Ishikawa (cell line): ENCODE results near the gene PTPRN2.

Experiments used
- CEBPB ChIP-seq: IDR thresholded peaks from 2 replicates; pipeline ENCODE4 v1.6.1; 2012
- EGR1 ChIP-seq: IDR thresholded peaks from 2 replicates; pipeline ENCODE4 v1.6.1; 2012
- EP300 ChIP-seq: IDR thresholded peaks from 2 replicates; pipeline ENCODE4 v1.6.1; 2012; ENCODE audit warnings: borderline replicate concordance
- FOXM1 ChIP-seq: IDR thresholded peaks from 2 replicates; pipeline ENCODE4 v1.6.1; 2012; ENCODE audit warnings: low read depth, borderline replicate concordance
- RAD21 ChIP-seq: IDR thresholded peaks from 2 replicates; pipeline ENCODE4 v1.6.1; 2012; ENCODE audit warnings: low read depth
- TCF12 ChIP-seq: IDR thresholded peaks from 2 replicates; pipeline ENCODE4 v1.6.1; 2012; ENCODE audit warnings: low read depth
- TF ChIP-seq, protein P1 (sequence below): IDR thresholded peaks from 2 replicates; pipeline ENCODE4 v1.6.1; 2012; ENCODE audit warnings: low read depth, mild to moderate bottlenecking

DNA sequence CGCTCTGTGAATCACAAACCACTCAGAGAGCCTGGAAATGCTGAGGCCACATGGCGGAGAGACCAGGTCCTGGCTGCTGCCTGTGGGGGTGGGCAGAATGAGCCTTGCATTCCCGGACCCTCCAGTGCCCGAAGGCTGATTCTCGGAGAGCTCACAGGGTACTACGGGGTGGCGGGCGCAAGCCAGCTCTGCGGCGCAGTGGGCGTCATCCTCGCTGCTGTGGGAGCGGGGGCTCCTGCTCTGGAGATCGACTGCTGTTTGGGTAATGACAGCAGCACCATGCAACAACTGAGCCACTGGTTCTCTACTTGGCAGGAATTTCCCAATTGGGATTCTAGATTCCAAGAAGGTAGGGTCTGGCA is 108.0 kb downstream of the PTPRN2 start:
- no peak for TF ChIP-seq EP300
- TF ChIP-seq EGR1 = no peak
- TF ChIP-seq RAD21 = no peak
- no peak for TF ChIP-seq CEBPB
- no peak for TF ChIP-seq FOXM1
- no peak for TF ChIP-seq TCF12
- TF ChIP-seq, protein P1, sequence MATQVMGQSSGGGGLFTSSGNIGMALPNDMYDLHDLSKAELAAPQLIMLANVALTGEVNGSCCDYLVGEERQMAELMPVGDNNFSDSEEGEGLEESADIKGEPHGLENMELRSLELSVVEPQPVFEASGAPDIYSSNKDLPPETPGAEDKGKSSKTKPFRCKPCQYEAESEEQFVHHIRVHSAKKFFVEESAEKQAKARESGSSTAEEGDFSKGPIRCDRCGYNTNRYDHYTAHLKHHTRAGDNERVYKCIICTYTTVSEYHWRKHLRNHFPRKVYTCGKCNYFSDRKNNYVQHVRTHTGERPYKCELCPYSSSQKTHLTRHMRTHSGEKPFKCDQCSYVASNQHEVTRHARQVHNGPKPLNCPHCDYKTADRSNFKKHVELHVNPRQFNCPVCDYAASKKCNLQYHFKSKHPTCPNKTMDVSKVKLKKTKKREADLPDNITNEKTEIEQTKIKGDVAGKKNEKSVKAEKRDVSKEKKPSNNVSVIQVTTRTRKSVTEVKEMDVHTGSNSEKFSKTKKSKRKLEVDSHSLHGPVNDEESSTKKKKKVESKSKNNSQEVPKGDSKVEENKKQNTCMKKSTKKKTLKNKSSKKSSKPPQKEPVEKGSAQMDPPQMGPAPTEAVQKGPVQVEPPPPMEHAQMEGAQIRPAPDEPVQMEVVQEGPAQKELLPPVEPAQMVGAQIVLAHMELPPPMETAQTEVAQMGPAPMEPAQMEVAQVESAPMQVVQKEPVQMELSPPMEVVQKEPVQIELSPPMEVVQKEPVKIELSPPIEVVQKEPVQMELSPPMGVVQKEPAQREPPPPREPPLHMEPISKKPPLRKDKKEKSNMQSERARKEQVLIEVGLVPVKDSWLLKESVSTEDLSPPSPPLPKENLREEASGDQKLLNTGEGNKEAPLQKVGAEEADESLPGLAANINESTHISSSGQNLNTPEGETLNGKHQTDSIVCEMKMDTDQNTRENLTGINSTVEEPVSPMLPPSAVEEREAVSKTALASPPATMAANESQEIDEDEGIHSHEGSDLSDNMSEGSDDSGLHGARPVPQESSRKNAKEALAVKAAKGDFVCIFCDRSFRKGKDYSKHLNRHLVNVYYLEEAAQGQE = no peak
